Liver (tissue), 9 donors: ENCODE data around the gene TYRO3. TPM values are rescaled to one million over a fixed set of nuclear protein-coding genes. Genes with fewer than 3 reads are reported as not detected.

Experiments used
- DNase-seq: peaks from one replicate; pipeline ENCODE4 v3.0.0-alpha.2; 2017; ENCODE audit warnings: low spot score
- H3K27ac ChIP-seq, 2 donors: one replicate each; pipeline ENCODE4 v1.7.0; 2013; ENCODE audit warnings: inconsistent platforms in 2 of 2, low read length in 2 of 2, control low read depth in 1 of 2, low read depth in 1 of 2, mild to moderate bottlenecking in 1 of 2
- H3K27me3 ChIP-seq, 4 donors: one replicate each; pipeline versions ENCODE4 v1.6.1 to v1.7.0; 2013; ENCODE audit warnings: low read length in 3 of 4, inconsistent platforms in 1 of 4, mild to moderate bottlenecking in 1 of 4, moderate library complexity in 1 of 4; ENCODE audit not compliant: control insufficient read depth in 4 of 4, insufficient read depth in 4 of 4
- H3K36me3 ChIP-seq, 4 donors: one replicate each; pipeline versions ENCODE4 v1.6.1 to v1.7.0; 2013; ENCODE audit warnings: low read length in 3 of 4, mild to moderate bottlenecking in 3 of 4, low read depth in 1 of 4, moderate library complexity in 1 of 4; ENCODE audit not compliant: control insufficient read depth in 4 of 4, insufficient read depth in 3 of 4
- H3K4me1 ChIP-seq, 4 donors: one replicate each; pipeline versions ENCODE4 v1.6.1 to v1.7.0; 2013; ENCODE audit warnings: low read length in 3 of 4, mild to moderate bottlenecking in 3 of 4, moderate library complexity in 1 of 4; ENCODE audit not compliant: control insufficient read depth in 4 of 4, insufficient read depth in 4 of 4
- H3K4me3 ChIP-seq, 3 donors: one replicate each; pipeline versions ENCODE4 v1.6.1 to v1.7.0; 2013; ENCODE audit warnings: low read length in 3 of 3, control low read depth in 1 of 3, low read depth in 1 of 3, mild to moderate bottlenecking in 1 of 3
- H3K9ac ChIP-seq, 2 donors: one replicate each; pipeline ENCODE4 v1.7.0; 2013; ENCODE audit warnings: low read length in 2 of 2, mild to moderate bottlenecking in 2 of 2, moderate library complexity in 2 of 2, control low read depth in 1 of 2, low read depth in 1 of 2
- H3K9me3 ChIP-seq, 4 donors: one replicate each; pipeline versions ENCODE4 v1.6.1 to v1.7.0; 2013; ENCODE audit warnings: low read length in 3 of 4; ENCODE audit not compliant: control insufficient read depth in 4 of 4
- CTCF ChIP-seq: fragments of 150-350 bp; IDR thresholded peaks from 2 replicates; pipeline ENCODE4 v1.5.1; 2017; ENCODE audit warnings: improper control_type of control experiment, low read depth, low read length; ENCODE audit not compliant: missing input control
- EGR1 ChIP-seq, 2 donors: IDR thresholded peaks; 2 replicates each; pipeline ENCODE4 v1.6.1; 2016 to 2018; ENCODE audit warnings: antibody characterized with exemption in 2 of 2, low read depth in 2 of 2
- FOXA1 ChIP-seq: IDR thresholded peaks from 2 replicates; pipeline ENCODE4 v1.6.1; 2016; ENCODE audit warnings: antibody characterized with exemption
- GABPA ChIP-seq, 2 donors: IDR thresholded peaks in 1 of 2; conservative IDR thresholded peaks in 1 of 2; 2 replicates each; pipeline ENCODE4 v1.6.1; 2016; ENCODE audit warnings: antibody characterized with exemption in 2 of 2, mild to moderate bottlenecking in 1 of 2, moderate library complexity in 1 of 2
- HNF4A ChIP-seq, 2 donors: conservative IDR thresholded peaks; 2 replicates each; pipeline ENCODE4 v1.6.1; 2016; ENCODE audit warnings: antibody characterized with exemption in 2 of 2, mild to moderate bottlenecking in 2 of 2
- JUND ChIP-seq, 2 donors: IDR thresholded peaks; 2 replicates each; pipeline ENCODE4 v1.6.1; 2016; ENCODE audit warnings: antibody characterized with exemption in 2 of 2
- NR2F2 ChIP-seq: IDR thresholded peaks from 2 replicates; pipeline ENCODE4 v1.6.1; 2016; ENCODE audit warnings: antibody characterized with exemption
- RAD21 ChIP-seq, 2 donors: IDR thresholded peaks; 2 replicates each; pipeline ENCODE4 v1.6.1; 2016; ENCODE audit warnings: antibody characterized with exemption in 2 of 2, mild to moderate bottlenecking in 2 of 2
- REST ChIP-seq: IDR thresholded peaks from 2 replicates; pipeline ENCODE4 v1.6.1; 2016; ENCODE audit warnings: antibody characterized with exemption, mild to moderate bottlenecking
- RXRA ChIP-seq, 2 donors: IDR thresholded peaks; 2 replicates each; pipeline ENCODE4 v1.6.1; 2017 to 2018; ENCODE audit warnings: antibody characterized with exemption in 2 of 2, mild to moderate bottlenecking in 1 of 2
- SP1 ChIP-seq: IDR thresholded peaks from 2 replicates; pipeline ENCODE4 v1.6.1; 2018; ENCODE audit warnings: antibody characterized with exemption, mild to moderate bottlenecking
- TAF1 ChIP-seq: conservative IDR thresholded peaks from 2 replicates; pipeline ENCODE4 v1.6.1; 2016; ENCODE audit warnings: antibody characterized with exemption, mild to moderate bottlenecking
- YY1 ChIP-seq: IDR thresholded peaks from 2 replicates; pipeline ENCODE4 v1.6.1; 2016; ENCODE audit warnings: antibody characterized with exemption, mild to moderate bottlenecking
- ZBTB33 ChIP-seq: IDR thresholded peaks from 2 replicates; pipeline ENCODE4 v1.6.1; 2016; ENCODE audit warnings: antibody characterized with exemption
- WGBS: extraction: QIAGEN DNeasy Blood & Tissue Kit; methylation state at CpG from one replicate; pipeline ENCODE4 v1.1.7; 2013; 5-methylcytosine and 5-hydroxymethylcytosine counted together
- polyA plus RNA-seq, 2 donors: library from polyadenylated mRNA; stranded (reverse) in 1 of 2; unstranded in 1 of 2; fragments of 200-250 nt in 1 of 2; fragments of >200 nt in 1 of 2; fragmentation: Nextera tagmentation in 1 of 2; extraction: Ambion mirVana in 1 of 2; gene quantifications; one replicate each; pipeline versions ENCODE4 v1.2.1 to v1.2.3, GENCODE V29; 2013 to 2015
- total RNA-seq, 2 donors: library from RNA; depleted of rRNA; stranded (reverse); fragments of >200 nt; gene quantifications; one replicate each; pipeline ENCODE4 v1.2.3, GENCODE V29; 2014
- donor health status: healthy.
- donor health status: healthy.
- donor health status: healthy.
- donor health status: healthy.
- donor health status: healthy.

The TYRO3 gene
- total and polyA plus RNA-seq, 4 donors, result 1.1 to 2.3 (median 2.3) TPM

- TF ChIP-seq ZBTB33 (no peak), GABPA (IDR thresholded peaks at IDR 0.05 in 1 of 2, conservative IDR thresholded peaks at IDR 0.05 in 1 of 2) (no peak), YY1 (no peak)
Observed at GRCh38 chr15:41523097-41523496, 35.9 kb upstream of the TYRO3 start (continued).

GRCh38 chr15:41530363-41530956 is 28.6 kb upstream of the TYRO3 start:
- no peak for DNase-seq
- 84% methylated on average over 6 of the region's 6 CpGs for WGBS
- H3K9ac ChIP-seq, result no peak overlapping the region
- no peak overlapping the region for H3K27ac ChIP-seq
- peaks cover 12 to 64% (median 40%) of the 10 kb centered on the region in 4 donors for H3K36me3 ChIP-seq
- no peaks in the 10 kb centered on the region for H3K27me3 ChIP-seq
- H3K4me3 ChIP-seq, result no peak overlapping the region
- no peaks in the 10 kb centered on the region for H3K9me3 ChIP-seq
- TF ChIP-seq ZBTB33 (no peak), HNF4A (conservative IDR thresholded peaks at IDR 0.05) (no peak), NR2F2 (no peak), EGR1 (IDR thresholded peaks at IDR 0.05; ENCODE audit: low read depth in 2 of 2) (no peak), GABPA (IDR thresholded peaks at IDR 0.05 in 1 of 2, conservative IDR thresholded peaks at IDR 0.05 in 1 of 2) (no peak), JUND (IDR thresholded peaks at IDR 0.05) (no peak), RXRA (IDR thresholded peaks at IDR 0.05) (no peak), FOXA1 (no peak), RAD21 (IDR thresholded peaks at IDR 0.05) (no peak)
- no peaks in the 10 kb centered on the region for H3K4me1 ChIP-seq

- Histone ChIP-seq H3K27me3 (no peaks in the 10 kb centered on the region), H3K4me1 (no peaks in the 10 kb centered on the region), H3K27ac (no peak overlapping the region), H3K9ac (no peak overlapping the region), H3K4me3 (no peak overlapping the region), H3K9me3 (no peaks in the 10 kb centered on the region), H3K36me3 (peaks cover 6 to 37% (median 13%) of the 10 kb centered on the region in 4 donors)
- DNase-seq, result no peak
- TF ChIP-seq JUND (IDR thresholded peaks at IDR 0.05), result no peak
- TF ChIP-seq YY1, result no peak
- TF ChIP-seq FOXA1, result no peak
- TF ChIP-seq TAF1, result no peak
- no peak for TF ChIP-seq EGR1 (IDR thresholded peaks at IDR 0.05; ENCODE audit: low read depth in 2 of 2)
- 98% methylated on average over 1 of the region's 1 CpG for WGBS
Observed at GRCh38 chr15:41535544-41535943, 23.5 kb upstream of the TYRO3 start.

- H3K36me3 ChIP-seq, result peaks cover 6 to 35% (median 10%) of the 10 kb centered on the region in 4 donors
- no peak overlapping the region for H3K9ac ChIP-seq
- no peaks in the 10 kb centered on the region for H3K4me1 ChIP-seq
- no peaks in the 10 kb centered on the region for H3K9me3 ChIP-seq
- no peaks in the 10 kb centered on the region for H3K27me3 ChIP-seq
- WGBS, result 95% methylated on average over 11 of the region's 11 CpGs
- no peak for DNase-seq
- H3K27ac ChIP-seq, result no peak overlapping the region
- H3K4me3 ChIP-seq, result no peak overlapping the region
- TF ChIP-seq ZBTB33, result no peak
- no peak for TF ChIP-seq SP1
- no peak for TF ChIP-seq CTCF
- TF ChIP-seq REST, result no peak
Observed at GRCh38 chr15:41536866-41537265, 22.1 kb upstream of the TYRO3 start.
